DOHH2 (cell line): ENCODE measurements around the gene TMEM255B.

Experiments
- H3F3A ChIP-seq: fragments of 200-600 bp; sonication (generic), shearing (Covaris generic); 2 replicates; pipeline ENCODE4 v1.6.0; 2016; ENCODE audit warnings: antibody characterized with exemption, mild to moderate bottlenecking; ENCODE audit not compliant: control insufficient read depth, insufficient read depth
- H3K27ac ChIP-seq: fragments of 200-600 bp; sonication (generic); 2 replicates; pipeline ENCODE4 v1.5.1; 2014; ENCODE audit warnings: low read depth, mild to moderate bottlenecking, low read length, moderate library complexity
- H3K27me3 ChIP-seq: fragments of 200-600 bp; sonication (generic); 2 replicates; pipeline ENCODE4 v1.6.1; 2014; ENCODE audit warnings: mild to moderate bottlenecking, low read length, mixed read lengths; ENCODE audit not compliant: control insufficient read depth
- H3K36me3 ChIP-seq: fragments of 200-600 bp; sonication (generic); 2 replicates; pipeline ENCODE4 v1.6.1; 2014; ENCODE audit warnings: mild to moderate bottlenecking, low read length, moderate library complexity, mixed read lengths; ENCODE audit not compliant: control insufficient read depth
- H3K4me1 ChIP-seq: fragments of 200-600 bp; sonication (generic); 2 replicates; pipeline ENCODE4 v1.6.1; 2014; ENCODE audit warnings: mild to moderate bottlenecking, low read length, mixed read lengths; ENCODE audit not compliant: control insufficient read depth
- H3K4me2 ChIP-seq: fragments of 200-600 bp; sonication (generic); 2 replicates; pipeline ENCODE4 v1.6.0; 2014; ENCODE audit warnings: mild to moderate bottlenecking, low read length, moderate library complexity
- H3K4me3 ChIP-seq: fragments of 200-600 bp; sonication (generic); 2 replicates; pipeline ENCODE4 v1.5.1; 2014; ENCODE audit warnings: mild to moderate bottlenecking, low read length, mixed read lengths
- H3K79me2 ChIP-seq: fragments of 200-600 bp; sonication (generic); 2 replicates; pipeline ENCODE4 v1.6.1; 2014; ENCODE audit warnings: mild to moderate bottlenecking, low read length, mixed read lengths; ENCODE audit not compliant: control insufficient read depth
- H3K9me2 ChIP-seq: fragments of 200-600 bp; sonication (generic); replicated peaks from 2 replicates; pipeline ENCODE4 v1.6.1; 2014; ENCODE audit warnings: mild to moderate bottlenecking, low read length, mixed read lengths; ENCODE audit not compliant: control insufficient read depth
- H3K9me3 ChIP-seq: fragments of 200-600 bp; sonication (generic); 2 replicates; pipeline ENCODE4 v1.6.1; 2014; ENCODE audit warnings: antibody characterized with exemption, low read length, mixed read lengths; ENCODE audit not compliant: control insufficient read depth, insufficient read depth
- H4K20me1 ChIP-seq: fragments of 200-600 bp; sonication (generic); 2 replicates; pipeline ENCODE4 v1.6.0; 2014; ENCODE audit warnings: low read depth, mild to moderate bottlenecking, antibody characterized with exemption, low read length, moderate library complexity; ENCODE audit not compliant: control insufficient read depth, insufficient read depth
- EZH2phosphoT487 ChIP-seq: fragments of 200-600 bp; sonication (generic); IDR thresholded peaks from 2 replicates; pipeline ENCODE4 v1.6.1; 2017; ENCODE audit warnings: borderline replicate concordance, mild to moderate bottlenecking, antibody characterized with exemption, low read length, moderate library complexity, mixed read lengths
- TF ChIP-seq, protein P1 (sequence below): fragments of 200-600 bp; sonication (generic); IDR thresholded peaks from one replicate; pipeline ENCODE4 v1.5.1; 2014; ENCODE audit warnings: antibody characterized with exemption, mild to moderate bottlenecking, low read depth, low read length; ENCODE audit not compliant: poor library complexity, severe bottlenecking

Gene TMEM255B

GRCh38 chr13:113754691-113755090 lies 4.3 kb upstream of the TMEM255B start:
- Histone ChIP-seq H3K27ac (no peak overlapping the region), H3K79me2 (no peaks in the 10 kb centered on the region), H3K4me3 (no peak overlapping the region), H3K36me3 (no peaks in the 10 kb centered on the region), H3F3A (peaks cover 10% of the 10 kb centered on the region), H3K4me2 (no peak overlapping the region), H3K4me1 (peaks cover 14% of the 10 kb centered on the region), H3K27me3 (peaks cover 8% of the 10 kb centered on the region), H4K20me1 (no peaks in the 10 kb centered on the region), H3K9me2 (no peaks in the 10 kb centered on the region), H3K9me3 (peaks cover 25% of the 10 kb centered on the region; the same call in 1 of the 2 replicates)
- no peak for TF ChIP-seq EZH2phosphoT487
- TF ChIP-seq, protein P1, sequence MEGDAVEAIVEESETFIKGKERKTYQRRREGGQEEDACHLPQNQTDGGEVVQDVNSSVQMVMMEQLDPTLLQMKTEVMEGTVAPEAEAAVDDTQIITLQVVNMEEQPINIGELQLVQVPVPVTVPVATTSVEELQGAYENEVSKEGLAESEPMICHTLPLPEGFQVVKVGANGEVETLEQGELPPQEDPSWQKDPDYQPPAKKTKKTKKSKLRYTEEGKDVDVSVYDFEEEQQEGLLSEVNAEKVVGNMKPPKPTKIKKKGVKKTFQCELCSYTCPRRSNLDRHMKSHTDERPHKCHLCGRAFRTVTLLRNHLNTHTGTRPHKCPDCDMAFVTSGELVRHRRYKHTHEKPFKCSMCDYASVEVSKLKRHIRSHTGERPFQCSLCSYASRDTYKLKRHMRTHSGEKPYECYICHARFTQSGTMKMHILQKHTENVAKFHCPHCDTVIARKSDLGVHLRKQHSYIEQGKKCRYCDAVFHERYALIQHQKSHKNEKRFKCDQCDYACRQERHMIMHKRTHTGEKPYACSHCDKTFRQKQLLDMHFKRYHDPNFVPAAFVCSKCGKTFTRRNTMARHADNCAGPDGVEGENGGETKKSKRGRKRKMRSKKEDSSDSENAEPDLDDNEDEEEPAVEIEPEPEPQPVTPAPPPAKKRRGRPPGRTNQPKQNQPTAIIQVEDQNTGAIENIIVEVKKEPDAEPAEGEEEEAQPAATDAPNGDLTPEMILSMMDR, result no peak

GRCh38 chr13:113756441-113757097 lies 2.5 kb upstream of the TMEM255B start:
- no peak overlapping the region for H3K4me3 ChIP-seq
- no peaks in the 10 kb centered on the region for H4K20me1 ChIP-seq
- H3K4me1 ChIP-seq, result peaks cover 15% of the 10 kb centered on the region
- H3K9me2 ChIP-seq, result no peaks in the 10 kb centered on the region
- H3K9me3 ChIP-seq, result peaks cover 8% of the 10 kb centered on the region; the same call in 1 of the 2 replicates
- peaks cover 23% of the 10 kb centered on the region for H3K27me3 ChIP-seq
- TF ChIP-seq EZH2phosphoT487, result no peak
- TF ChIP-seq, protein P1, result no peak
- no peak overlapping the region for H3K27ac ChIP-seq
- no peaks in the 10 kb centered on the region for H3F3A ChIP-seq
- H3K79me2 ChIP-seq, result no peaks in the 10 kb centered on the region
- no peaks in the 10 kb centered on the region for H3K36me3 ChIP-seq
- no peak overlapping the region for H3K4me2 ChIP-seq

DNA sequence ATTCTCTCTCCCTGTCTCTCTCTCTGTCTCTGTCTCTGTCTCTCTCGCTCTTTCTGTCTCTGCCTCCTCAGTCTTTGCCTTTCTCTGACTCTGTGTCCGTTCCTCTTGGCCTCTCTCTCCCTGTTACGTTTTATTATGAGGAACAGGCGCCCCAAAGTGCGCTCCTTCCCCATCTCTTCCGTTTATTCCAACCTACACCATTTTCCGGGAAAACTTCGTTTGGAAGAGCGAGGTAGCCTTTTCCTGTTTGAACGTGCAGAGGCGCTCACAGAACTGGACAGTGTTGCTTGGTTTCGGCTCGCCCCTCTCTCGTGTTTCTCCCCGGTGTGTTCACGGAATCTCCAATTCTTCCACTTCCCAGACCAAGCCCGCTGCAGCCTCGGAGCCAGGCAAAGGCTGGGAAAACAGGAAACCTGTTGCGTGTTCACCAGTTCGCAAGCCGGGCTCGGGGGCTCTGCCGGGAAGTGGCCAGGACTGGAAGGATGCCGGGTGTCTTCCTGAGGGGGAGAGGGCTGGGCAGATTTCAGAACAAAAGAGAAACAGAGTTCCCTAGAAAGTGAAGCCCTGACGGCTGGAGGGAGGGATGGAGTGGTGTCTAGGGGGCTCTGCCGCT lies 605 bp downstream of the TMEM255B start:
- no peaks in the 10 kb centered on the region for H3K9me2 ChIP-seq
- H3K4me3 ChIP-seq, result peak overlapping the region; percentile 78

More for the DNA sequence above, 605 bp downstream of the TMEM255B start:
- Histone ChIP-seq H3K79me2 (no peaks in the 10 kb centered on the region), H4K20me1 (no peaks in the 10 kb centered on the region), H3K27me3 (peaks cover 30% of the 10 kb centered on the region), H3K4me2 (peak overlapping the region; percentile 91), H3K36me3 (no peaks in the 10 kb centered on the region), H3K27ac (no peak overlapping the region), H3F3A (no peaks in the 10 kb centered on the region), H3K4me1 (peaks cover 15% of the 10 kb centered on the region), H3K9me3 (no peaks in the 10 kb centered on the region)
- no peak for TF ChIP-seq EZH2phosphoT487
- TF ChIP-seq, protein P1, result no peak
